Activated naive CD4-positive, alpha-beta T cell treated with Interleukin-2 at 50 U/mL for 16 hours (primary cell): ENCODE data around the gene TRIM68.

Experiments
- DNase-seq: peaks from one replicate; pipeline ENCODE4 v3.0.0-alpha.2; 2020

Gene TRIM68

GRCh38 chr11:4607781-4608666, at the start of gene TRIM68:
Gene TRIM68 (minus strand): TSS chr11:4608231. CDS start chr11:4605504, 2,727 bp downstream.
- peak; percentile 96 for DNase-seq

- no peak for DNase-seq
Observed at GRCh38 chr11:4654635-4655369, 46.8 kb upstream of the TRIM68 start.

- no peak for DNase-seq
Observed at GRCh38 chr11:4647766-4648165, 39.7 kb upstream of the TRIM68 start.

- no peak for DNase-seq
Observed at GRCh38 chr11:4645974-4646373, 37.9 kb upstream of the TRIM68 start.

- DNase-seq, result no peak
Observed at GRCh38 chr11:4644233-4644632, 36.2 kb upstream of the TRIM68 start.

GRCh38 chr11:4643682-4644081, 35.7 kb upstream of the TRIM68 start, which contains the start of gene OR51E1:
Gene OR51E1 (plus strand): TSS chr11:4643982. CDS start chr11:4652527, 8,545 bp downstream.
- DNase-seq, result no peak

GRCh38 chr11:4643076-4643475, 35.0 kb upstream of the TRIM68 start:
- DNase-seq, result no peak

- no peak for DNase-seq
Observed at GRCh38 chr11:4642043-4642442, 34.0 kb upstream of the TRIM68 start.

- no peak for DNase-seq
Observed at GRCh38 chr11:4641501-4641900, 33.5 kb upstream of the TRIM68 start.

GRCh38 chr11:4639931-4640330, 31.9 kb upstream of the TRIM68 start:
- no peak for DNase-seq

GRCh38 chr11:4637662-4638047, 29.6 kb upstream of the TRIM68 start:
- no peak for DNase-seq

GRCh38 chr11:4636962-4637661, 29.1 kb upstream of the TRIM68 start, which contains the start of gene OR51D1:
Gene OR51D1 (plus strand): TSS chr11:4637477. CDS start chr11:4639791, 2,314 bp downstream.
- peak; percentile 72 for DNase-seq

GRCh38 chr11:4636136-4636535, 28.1 kb upstream of the TRIM68 start:
- DNase-seq, result no peak

GRCh38 chr11:4626207-4627099, 18.4 kb upstream of the TRIM68 start:
- peak; percentile 27 for DNase-seq

GRCh38 chr11:4619514-4619913, 11.5 kb upstream of the TRIM68 start:
- no peak for DNase-seq

GRCh38 chr11:4615856-4616444, 7.9 kb upstream of the TRIM68 start:
- no peak for DNase-seq

- no peak for DNase-seq
Observed at GRCh38 chr11:4611986-4612385, 4.0 kb upstream of the TRIM68 start.

GRCh38 chr11:4610258-4610935, 2.4 kb upstream of the TRIM68 start:
- peak; percentile 16 for DNase-seq

- DNase-seq, result no peak
Observed at GRCh38 chr11:4607096-4607495, 935 bp downstream of the TRIM68 start.

- no peak for DNase-seq
Observed at GRCh38 chr11:4606231-4607015, 1.6 kb downstream of the TRIM68 start.
